ENCODE data around the gene DEPDC1. TPM values are rescaled to one million over a fixed set of nuclear protein-coding genes. Genes with fewer than 3 reads are reported as not detected.

Gene DEPDC1
- total and polyA plus RNA-seq, 4 donors = 0.28 to 4.1 (median 0.40) TPM

- no peaks in the 10 kb centered on the region for H3K4me1 ChIP-seq (ENCODE audit: control insufficient read depth in 5 of 5, insufficient read depth in 5 of 5, low read length in 5 of 5)
- H3K9ac ChIP-seq (ENCODE audit: insufficient read depth in 1 of 2, low read length in 2 of 2) = no peak overlapping the region
- no peak for TF ChIP-seq CTCF (IDR thresholded peaks at IDR 0.05; ENCODE audit: control extremely low read depth, extremely low read depth)
- H3K4me3 ChIP-seq = no peak overlapping the region
- ATAC-seq (ENCODE audit: insufficient read depth, low FRiP score) (no peak), DNase-seq (no peak)
- H3K27me3 ChIP-seq (ENCODE audit: control insufficient read depth in 3 of 3, insufficient read depth in 3 of 3, low read length in 2 of 3) = no peaks in the 10 kb centered on the region
- WGBS, 2 donors = 45 to 71% methylated on average over 4 of the region's 4 CpGs
- no peaks in the 10 kb centered on the region for H3K36me3 ChIP-seq (ENCODE audit: control insufficient read depth in 4 of 4, insufficient read depth in 4 of 4, low read length in 4 of 4)
- no peaks in the 10 kb centered on the region for H3K9me3 ChIP-seq (ENCODE audit: control insufficient read depth in 4 of 4, insufficient read depth in 3 of 4, low read length in 3 of 4)
- H3K27ac ChIP-seq (ENCODE audit: low read depth in 1 of 2, low read length in 1 of 2) = no peak overlapping the region
These were observed 67.6 kb downstream of the DEPDC1 start for GRCh38 chr1:68429233-68429808.

GRCh38 chr1:68426594-68426993, 70.3 kb downstream of the DEPDC1 start:
- Histone ChIP-seq H3K27me3 (ENCODE audit: control insufficient read depth in 3 of 3, insufficient read depth in 3 of 3, low read length in 2 of 3) (no peaks in the 10 kb centered on the region), H3K4me1 (ENCODE audit: control insufficient read depth in 5 of 5, insufficient read depth in 5 of 5, low read length in 5 of 5) (no peaks in the 10 kb centered on the region), H3K9ac (ENCODE audit: insufficient read depth in 1 of 2, low read length in 2 of 2) (no peak overlapping the region), H3K4me3 (no peak overlapping the region), H3K27ac (ENCODE audit: low read depth in 1 of 2, low read length in 1 of 2) (no peak overlapping the region), H3K36me3 (ENCODE audit: control insufficient read depth in 4 of 4, insufficient read depth in 4 of 4, low read length in 4 of 4) (no peaks in the 10 kb centered on the region), H3K9me3 (ENCODE audit: control insufficient read depth in 4 of 4, insufficient read depth in 3 of 4, low read length in 3 of 4) (no peaks in the 10 kb centered on the region)
- WGBS, 2 donors = 80 to 87% methylated on average over 2 of the region's 2 CpGs
- TF ChIP-seq CTCF (IDR thresholded peaks at IDR 0.05; ENCODE audit: control extremely low read depth, extremely low read depth) = no peak
- no peak for DNase-seq
- ATAC-seq (ENCODE audit: insufficient read depth, low FRiP score) = no peak

Small RNA genes lying within 50 kb of the gene (small RNA-seq; reads per million reads assigned to genes)
- gene TXNP2 (ENCODE audit: low replicate concordance) = not detected

Other genes starting within 250 kb of the DEPDC1 start
- under 1 TPM in 1 of 2 donors, not detected in 1; 0.09 TPM for gene RPE65, start 47.1 kb downstream of the DEPDC1 start, total RNA-seq
- under 1 TPM in 1 of 2 donors, not detected in 1; 0.01 TPM for gene RPE65, start 47.1 kb downstream of the DEPDC1 start, polyA plus RNA-seq